Measurements from ENCODE around the gene NAPEPLD.
A peak's percentile ranks its signal among the peaks of the same experiment; 100 is the strongest.
"Not testable (repeated sequence)": the region's sequence is repeated elsewhere in the genome, so short reads cannot be mapped to it uniquely, and the experiment has no call there.

The NAPEPLD gene

DNA sequence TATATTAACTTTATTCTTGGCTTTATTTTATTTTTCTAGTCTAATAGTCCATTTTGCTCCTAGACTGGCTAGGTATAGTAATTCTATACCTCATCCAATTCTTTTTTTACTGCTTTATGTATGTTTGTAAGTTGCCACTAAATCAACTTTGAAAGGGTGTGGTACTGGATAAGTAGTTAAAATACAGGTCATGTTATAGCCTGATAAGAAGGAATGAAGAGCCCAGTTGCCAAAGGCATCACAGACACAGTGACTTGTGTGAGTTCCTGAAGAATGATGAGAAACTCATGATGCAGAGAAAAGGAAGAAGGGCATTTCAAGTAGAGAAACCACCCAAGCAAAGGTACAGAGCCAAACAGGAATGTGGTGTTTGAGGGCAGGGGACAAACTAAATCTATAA lies 27.3 kb downstream of the NAPEPLD start:
- no peaks in the 10 kb centered on the region for H3K4me1 ChIP-seq (ENCODE audit: control insufficient read depth, insufficient read depth, low read length)
- H3K36me3 ChIP-seq (ENCODE audit: control insufficient read depth in 2 of 2, insufficient read depth in 2 of 2, low read length in 2 of 2): peaks cover 11 to 19% of the 10 kb centered on the region in 2 donors
- H3K27me3 ChIP-seq (ENCODE audit: control insufficient read depth in 1 of 2, insufficient read depth in 2 of 2, low read length in 2 of 2): no peaks in the 10 kb centered on the region
- no peak overlapping the region for H3K27ac ChIP-seq (ENCODE audit: low read length)
- no peak overlapping the region for H3K4me3 ChIP-seq (ENCODE audit: low read length in 2 of 2)
- H3K9me3 ChIP-seq (ENCODE audit: control insufficient read depth in 2 of 2, low read length in 2 of 2): no peaks in the 10 kb centered on the region
- H3K9ac ChIP-seq (ENCODE audit: low read length in 2 of 2): no peak overlapping the region

DNA sequence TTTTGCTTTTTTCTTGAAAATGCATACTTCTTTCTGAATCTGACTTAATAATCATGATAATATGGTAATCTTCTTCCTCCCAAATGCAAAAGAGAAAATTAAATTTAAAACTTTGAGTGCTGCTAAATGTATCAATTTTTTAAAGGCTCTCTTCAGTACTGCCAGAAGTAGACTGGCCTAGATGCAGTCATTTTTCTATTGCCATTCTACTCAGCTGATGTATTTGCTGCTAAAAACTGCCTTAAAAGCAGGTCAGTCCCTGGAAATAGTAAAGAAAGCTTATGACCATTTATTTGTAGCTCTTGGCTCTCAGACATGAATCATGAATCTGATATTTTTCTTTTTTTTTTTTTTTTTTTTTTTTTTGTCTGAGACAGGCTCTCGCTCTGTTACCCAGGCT lies 28.5 kb downstream of the NAPEPLD start:
- Histone ChIP-seq H3K36me3 (ENCODE audit: control insufficient read depth in 2 of 2, insufficient read depth in 2 of 2, low read length in 2 of 2) (peaks cover 11 to 19% of the 10 kb centered on the region in 2 donors), H3K9ac (ENCODE audit: low read length in 2 of 2) (no peak overlapping the region), H3K4me1 (ENCODE audit: control insufficient read depth, insufficient read depth, low read length) (no peaks in the 10 kb centered on the region), H3K27ac (ENCODE audit: low read length) (no peak overlapping the region), H3K9me3 (ENCODE audit: control insufficient read depth in 2 of 2, low read length in 2 of 2) (no peaks in the 10 kb centered on the region), H3K4me3 (ENCODE audit: low read length in 2 of 2) (no peak overlapping the region), H3K27me3 (ENCODE audit: control insufficient read depth in 1 of 2, insufficient read depth in 2 of 2, low read length in 2 of 2) (no peaks in the 10 kb centered on the region)

DNA sequence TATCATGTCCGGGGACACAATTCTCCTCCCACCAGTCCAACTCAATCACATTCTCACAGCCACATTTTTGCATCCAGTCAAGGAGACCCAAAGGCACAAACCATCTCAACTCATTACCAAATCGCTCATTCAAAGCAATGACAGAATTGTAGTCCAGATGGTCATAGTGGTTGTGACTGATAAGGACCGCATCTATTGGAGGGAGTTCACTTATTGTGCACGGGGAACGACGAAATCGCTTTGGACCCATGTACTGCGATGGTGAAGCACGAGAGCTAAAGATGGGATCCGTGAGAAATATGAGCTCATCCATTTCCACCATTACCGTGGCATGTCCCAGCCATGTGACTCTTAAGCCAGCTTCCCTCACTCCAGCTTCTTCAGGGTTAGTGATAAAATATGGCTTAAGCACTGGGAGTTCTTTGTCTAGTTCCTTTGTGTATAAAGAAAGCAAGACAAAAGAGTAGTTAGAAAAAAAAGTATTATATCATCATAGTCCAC lies 29.1 kb downstream of the NAPEPLD start:
- H3K27ac ChIP-seq (ENCODE audit: low read length): no peak overlapping the region
- no peaks in the 10 kb centered on the region for H3K9me3 ChIP-seq (ENCODE audit: control insufficient read depth in 2 of 2, low read length in 2 of 2)
- peaks cover 11 to 19% of the 10 kb centered on the region in 2 donors for H3K36me3 ChIP-seq (ENCODE audit: control insufficient read depth in 2 of 2, insufficient read depth in 2 of 2, low read length in 2 of 2)

DNA sequence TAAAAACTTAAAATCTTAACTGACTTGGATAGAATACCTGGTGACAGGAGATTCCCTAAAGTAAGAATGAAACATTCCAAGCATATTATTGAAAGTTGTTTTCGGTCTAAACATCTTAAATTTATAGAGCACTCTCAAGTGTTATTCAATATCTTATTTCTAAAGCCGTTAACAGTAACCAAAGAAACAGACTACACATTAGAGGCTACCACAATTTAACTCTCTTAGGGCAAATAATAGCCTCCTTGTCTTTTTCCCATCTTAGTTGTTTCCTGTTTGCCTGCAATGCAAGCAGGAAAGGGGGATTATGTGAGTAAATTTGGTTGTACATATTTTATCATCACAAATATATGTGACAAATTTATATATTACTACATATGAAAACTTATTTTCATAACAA lies 31.4 kb downstream of the NAPEPLD start:
- no peak overlapping the region for H3K9ac ChIP-seq (ENCODE audit: low read length in 2 of 2)
- peaks cover 7 to 22% of the 10 kb centered on the region in 2 donors for H3K36me3 ChIP-seq (ENCODE audit: control insufficient read depth in 2 of 2, insufficient read depth in 2 of 2, low read length in 2 of 2)
- H3K4me1 ChIP-seq (ENCODE audit: control insufficient read depth, insufficient read depth, low read length): no peaks in the 10 kb centered on the region

More for the DNA sequence above, 29.1 kb downstream of the NAPEPLD start:
- Histone ChIP-seq H3K27me3 (ENCODE audit: control insufficient read depth in 1 of 2, insufficient read depth in 2 of 2, low read length in 2 of 2) (no peaks in the 10 kb centered on the region), H3K4me1 (ENCODE audit: control insufficient read depth, insufficient read depth, low read length) (no peaks in the 10 kb centered on the region), H3K4me3 (ENCODE audit: low read length in 2 of 2) (no peak overlapping the region), H3K9ac (ENCODE audit: low read length in 2 of 2) (no peak overlapping the region)

DNA sequence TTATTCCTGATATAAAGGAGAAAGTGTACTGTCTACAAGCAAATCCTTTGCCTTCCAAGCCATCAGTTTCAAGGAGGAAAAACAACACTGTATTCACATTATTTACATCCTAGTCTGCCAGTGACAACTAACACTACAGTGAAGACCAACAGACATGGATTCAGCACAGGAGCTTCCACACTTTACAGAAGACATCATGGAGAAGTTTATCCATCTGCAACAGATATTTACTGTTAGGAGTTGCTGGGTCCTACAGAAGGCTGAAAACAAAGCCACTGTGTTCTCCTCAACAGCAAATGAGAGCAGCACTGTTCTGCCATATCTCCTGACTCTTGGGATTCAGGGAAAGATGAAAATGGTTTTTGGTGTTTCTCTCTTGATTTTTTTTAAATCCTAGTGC lies 31.9 kb downstream of the NAPEPLD start:
- Histone ChIP-seq H3K4me1 (ENCODE audit: control insufficient read depth, insufficient read depth, low read length) (no peaks in the 10 kb centered on the region), H3K27me3 (ENCODE audit: control insufficient read depth in 1 of 2, insufficient read depth in 2 of 2, low read length in 2 of 2) (no peaks in the 10 kb centered on the region), H3K4me3 (ENCODE audit: low read length in 2 of 2) (no peak overlapping the region), H3K27ac (ENCODE audit: low read length) (no peak overlapping the region), H3K9ac (ENCODE audit: low read length in 2 of 2) (no peak overlapping the region), H3K9me3 (ENCODE audit: control insufficient read depth in 2 of 2, low read length in 2 of 2) (no peaks in the 10 kb centered on the region), H3K36me3 (ENCODE audit: control insufficient read depth in 2 of 2, insufficient read depth in 2 of 2, low read length in 2 of 2) (peaks cover 7 to 18% of the 10 kb centered on the region in 2 donors)

More for the DNA sequence above, 31.4 kb downstream of the NAPEPLD start:
- no peaks in the 10 kb centered on the region for H3K9me3 ChIP-seq (ENCODE audit: control insufficient read depth in 2 of 2, low read length in 2 of 2)
- H3K4me3 ChIP-seq (ENCODE audit: low read length in 2 of 2): no peak overlapping the region
- no peaks in the 10 kb centered on the region for H3K27me3 ChIP-seq (ENCODE audit: control insufficient read depth in 1 of 2, insufficient read depth in 2 of 2, low read length in 2 of 2)
- no peak overlapping the region for H3K27ac ChIP-seq (ENCODE audit: low read length)

DNA sequence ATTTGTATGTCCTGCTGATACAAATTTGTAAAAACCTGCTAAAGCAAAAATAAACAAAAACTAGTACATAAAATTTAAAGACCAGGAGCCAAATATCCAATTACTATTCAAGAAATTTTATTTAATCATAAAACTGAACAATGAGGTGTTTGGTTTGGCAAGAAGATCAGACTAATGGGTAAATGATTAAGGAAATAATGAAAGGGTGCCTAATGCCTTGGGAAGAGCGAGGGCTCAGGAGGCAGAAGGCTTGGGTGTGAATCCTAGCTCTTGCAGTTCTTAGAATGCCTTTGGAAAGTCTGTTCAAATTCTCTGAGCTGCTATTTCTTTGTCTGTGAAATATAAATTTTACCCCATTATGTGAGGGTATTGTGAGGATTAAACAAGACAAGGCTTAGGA lies 32.4 kb downstream of the NAPEPLD start:
- Histone ChIP-seq H3K4me3 (ENCODE audit: low read length in 2 of 2) (no peak overlapping the region), H3K4me1 (ENCODE audit: control insufficient read depth, insufficient read depth, low read length) (no peaks in the 10 kb centered on the region), H3K36me3 (ENCODE audit: control insufficient read depth in 2 of 2, insufficient read depth in 2 of 2, low read length in 2 of 2) (peaks cover 7 to 15% of the 10 kb centered on the region in 2 donors), H3K9me3 (ENCODE audit: control insufficient read depth in 2 of 2, low read length in 2 of 2) (no peaks in the 10 kb centered on the region), H3K9ac (ENCODE audit: low read length in 2 of 2) (no peak overlapping the region), H3K27ac (ENCODE audit: low read length) (no peak overlapping the region), H3K27me3 (ENCODE audit: control insufficient read depth in 1 of 2, insufficient read depth in 2 of 2, low read length in 2 of 2) (no peaks in the 10 kb centered on the region)

DNA sequence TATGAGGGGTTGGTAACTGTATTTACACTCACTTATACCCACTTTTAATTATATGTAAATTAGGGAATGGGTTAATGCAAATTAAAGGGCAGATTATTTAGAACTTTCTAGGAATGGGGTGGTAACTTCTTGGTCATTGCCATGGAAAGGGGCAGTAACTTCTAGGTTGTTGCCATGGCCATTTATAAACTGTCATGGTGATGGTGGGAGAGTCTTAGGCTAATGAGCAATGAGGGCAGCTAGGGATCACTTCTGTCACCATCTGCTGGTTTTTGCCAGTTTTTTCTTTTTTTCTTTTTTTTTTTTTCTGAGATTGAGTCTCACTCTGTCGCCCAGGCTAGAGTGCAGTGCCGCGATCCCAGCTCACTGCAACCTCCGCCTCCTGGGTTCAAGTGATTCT lies 33.1 kb downstream of the NAPEPLD start:
- Histone ChIP-seq H3K36me3 (ENCODE audit: control insufficient read depth in 2 of 2, insufficient read depth in 2 of 2, low read length in 2 of 2) (peaks cover under 1 to 13% of the 10 kb centered on the region in 2 donors), H3K9ac (ENCODE audit: low read length in 2 of 2) (no peak overlapping the region), H3K9me3 (ENCODE audit: control insufficient read depth in 2 of 2, low read length in 2 of 2) (no peaks in the 10 kb centered on the region), H3K27me3 (ENCODE audit: control insufficient read depth in 1 of 2, insufficient read depth in 2 of 2, low read length in 2 of 2) (no peaks in the 10 kb centered on the region), H3K4me3 (ENCODE audit: low read length in 2 of 2) (no peak overlapping the region), H3K4me1 (ENCODE audit: control insufficient read depth, insufficient read depth, low read length) (no peaks in the 10 kb centered on the region), H3K27ac (ENCODE audit: low read length) (no peak overlapping the region)

DNA sequence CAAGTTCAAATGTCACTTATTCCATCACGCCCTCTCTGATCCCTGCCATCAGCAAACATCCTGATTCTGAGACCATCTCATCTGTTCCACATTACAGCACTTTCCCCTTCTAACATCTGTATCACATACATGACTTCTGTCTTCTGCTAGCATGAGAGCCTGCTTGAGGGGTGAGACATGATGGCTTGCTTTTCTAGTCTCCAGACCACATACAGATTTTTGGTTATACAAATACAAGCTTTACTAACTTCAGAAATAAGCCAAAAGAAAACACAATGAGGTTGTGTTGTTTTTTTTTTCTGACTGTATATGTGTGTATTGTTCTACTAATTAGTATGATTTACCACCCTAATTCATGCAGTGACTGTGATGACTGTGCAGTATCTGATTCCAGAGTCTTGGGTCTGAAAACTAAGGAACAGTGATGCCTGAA lies 34.3 kb downstream of the NAPEPLD start:
- peaks cover 0 to 10% of the 10 kb centered on the region in 2 donors for H3K36me3 ChIP-seq (ENCODE audit: control insufficient read depth in 2 of 2, insufficient read depth in 2 of 2, low read length in 2 of 2)
- H3K4me1 ChIP-seq (ENCODE audit: control insufficient read depth, insufficient read depth, low read length): no peaks in the 10 kb centered on the region
- H3K9ac ChIP-seq (ENCODE audit: low read length in 2 of 2): no peak overlapping the region
- no peaks in the 10 kb centered on the region for H3K9me3 ChIP-seq (ENCODE audit: control insufficient read depth in 2 of 2, low read length in 2 of 2)
- H3K4me3 ChIP-seq (ENCODE audit: low read length in 2 of 2): no peak overlapping the region
- no peaks in the 10 kb centered on the region for H3K27me3 ChIP-seq (ENCODE audit: control insufficient read depth in 1 of 2, insufficient read depth in 2 of 2, low read length in 2 of 2)
- no peak overlapping the region for H3K27ac ChIP-seq (ENCODE audit: low read length)

DNA sequence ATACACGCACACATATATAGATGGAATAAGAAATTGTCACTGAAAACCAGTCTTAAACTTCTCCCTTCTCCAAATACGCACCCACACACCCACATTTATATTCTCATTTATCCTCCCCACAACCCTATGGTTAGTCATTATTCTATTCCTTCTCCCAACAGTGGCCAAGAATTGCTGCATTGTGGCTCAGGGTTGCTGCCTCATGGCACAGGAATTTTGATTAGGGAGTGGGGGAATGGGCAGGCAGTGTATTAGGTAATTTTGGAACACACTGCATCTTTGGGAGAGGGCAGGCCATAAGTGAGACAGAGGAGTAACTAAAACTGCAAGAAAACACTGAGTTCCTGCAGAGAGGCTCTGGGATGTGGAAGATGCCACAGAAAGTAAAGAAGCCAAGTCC lies 35.7 kb downstream of the NAPEPLD start:
- Histone ChIP-seq H3K9me3 (ENCODE audit: control insufficient read depth in 2 of 2, low read length in 2 of 2) (no peaks in the 10 kb centered on the region), H3K4me1 (ENCODE audit: control insufficient read depth, insufficient read depth, low read length) (no peaks in the 10 kb centered on the region), H3K36me3 (ENCODE audit: control insufficient read depth in 2 of 2, insufficient read depth in 2 of 2, low read length in 2 of 2) (peaks cover 0 to 6% of the 10 kb centered on the region in 2 donors), H3K27ac (ENCODE audit: low read length) (no peak overlapping the region), H3K9ac (ENCODE audit: low read length in 2 of 2) (no peak overlapping the region), H3K27me3 (ENCODE audit: control insufficient read depth in 1 of 2, insufficient read depth in 2 of 2, low read length in 2 of 2) (no peaks in the 10 kb centered on the region), H3K4me3 (ENCODE audit: low read length in 2 of 2) (no peak overlapping the region)

DNA sequence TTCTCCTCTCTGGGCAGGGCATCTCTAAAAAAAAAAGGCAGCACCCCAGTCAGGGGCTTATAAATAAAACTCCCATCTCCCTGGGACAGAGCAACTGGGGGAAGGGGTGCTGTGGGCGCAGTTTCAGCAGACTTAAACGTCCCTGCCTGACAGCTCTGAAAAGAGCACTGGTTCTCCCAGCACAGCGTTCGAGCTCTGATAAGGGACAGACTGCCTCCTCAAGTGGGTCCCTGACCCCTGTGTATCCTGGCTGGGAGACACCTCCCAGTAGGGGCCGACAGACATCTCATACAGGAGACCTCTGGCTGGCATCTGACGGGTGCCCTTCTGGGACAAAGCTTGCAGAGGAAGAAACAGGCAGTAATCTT lies 42.2 kb downstream of the NAPEPLD start:
- not testable (repeated sequence) for H3K27ac ChIP-seq (ENCODE audit: low read length); H3K9ac ChIP-seq (ENCODE audit: low read length in 2 of 2); H3K36me3 ChIP-seq (ENCODE audit: control insufficient read depth in 2 of 2, insufficient read depth in 2 of 2, low read length in 2 of 2); H3K9me3 ChIP-seq (ENCODE audit: control insufficient read depth in 2 of 2, low read length in 2 of 2); H3K27me3 ChIP-seq (ENCODE audit: control insufficient read depth in 1 of 2, insufficient read depth in 2 of 2, low read length in 2 of 2)
- Histone ChIP-seq H3K4me1 (ENCODE audit: control insufficient read depth, insufficient read depth, low read length) (peaks cover 11% of the 10 kb centered on the region), H3K4me3 (ENCODE audit: low read length in 2 of 2) (peak overlapping the region in 1 of 2 donors; percentile 15)

DNA sequence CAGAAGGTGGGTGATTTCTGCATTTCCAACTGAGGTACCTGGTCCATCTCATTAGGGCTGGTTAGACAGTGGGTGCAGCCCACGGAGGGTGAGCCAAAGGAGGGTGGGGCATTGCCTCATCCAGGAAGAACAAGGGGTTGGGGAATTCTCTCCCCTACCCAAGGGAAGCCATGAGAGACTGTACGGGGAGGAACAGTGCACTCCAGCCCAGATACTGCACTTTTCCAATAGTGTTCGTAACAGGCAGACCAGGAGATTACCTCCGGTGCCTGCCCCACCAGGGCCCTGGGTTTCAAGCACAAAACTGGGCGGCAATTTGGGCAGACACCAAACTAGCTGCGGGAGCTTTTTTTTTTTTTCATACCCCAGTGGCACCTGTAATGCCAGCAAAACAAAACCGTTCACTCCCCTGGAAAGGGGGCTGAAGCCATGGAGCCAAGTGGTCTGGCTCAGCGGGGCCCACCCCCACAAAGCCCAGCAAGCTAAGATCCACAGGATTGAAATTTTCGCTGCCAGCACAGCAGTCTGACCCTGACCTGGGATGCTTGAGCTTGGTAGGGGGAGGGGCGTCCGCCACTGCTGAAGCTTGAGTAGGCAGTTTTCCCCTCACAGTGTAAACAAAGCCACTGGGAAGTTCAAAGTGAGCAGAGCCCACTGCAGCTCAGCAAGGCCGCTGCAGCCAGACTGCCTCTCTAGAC lies 42.7 kb downstream of the NAPEPLD start:
- H3K9ac ChIP-seq (ENCODE audit: low read length in 2 of 2): peak overlapping the region in 1 of 2 donors; percentile 13
- H3K27ac ChIP-seq (ENCODE audit: low read length): no peak overlapping the region
- no peaks in the 10 kb centered on the region for H3K27me3 ChIP-seq (ENCODE audit: control insufficient read depth in 1 of 2, insufficient read depth in 2 of 2, low read length in 2 of 2)
- H3K36me3 ChIP-seq (ENCODE audit: control insufficient read depth in 2 of 2, insufficient read depth in 2 of 2, low read length in 2 of 2): peaks cover 0 to 3% of the 10 kb centered on the region in 2 donors
- no peaks in the 10 kb centered on the region for H3K9me3 ChIP-seq (ENCODE audit: control insufficient read depth in 2 of 2, low read length in 2 of 2)
- peaks cover 11% of the 10 kb centered on the region for H3K4me1 ChIP-seq (ENCODE audit: control insufficient read depth, insufficient read depth, low read length)
- peak overlapping the region in 1 of 2 donors; percentile 22 for H3K4me3 ChIP-seq (ENCODE audit: low read length in 2 of 2)

Data from stomach smooth muscle (tissue), 2 donors.